Calu3 (cell line): ENCODE data around the gene RAB15. TPM values are rescaled to one million over a fixed set of nuclear protein-coding genes. Genes with fewer than 3 reads are reported as not detected.

Experiments used
- BruUV-seq: library from RNA; stranded (reverse); fragments of 400-500 nt; replicated peaks from 2 replicates; lab custom pipeline; 2021; lab: Mats Ljungman, UMichigan
- CTCF ChIA-PET: fragments of 300-600 bp; sonication (Branson Sonifier 250); formaldehyde crosslinking; loops from one replicate; lab custom pipeline; 2022; ENCODE audit warnings: antibody characterized with exemption; lab: Charles Lee
- DNase-seq: peaks from one replicate; pipeline ENCODE4 v3.0.0; 2022
- H3K27ac Mint-ChIP-seq: one replicate; pipeline ENCODE4 v1.8.0; 2022; ENCODE audit warnings: mixed read lengths; ENCODE audit not compliant: unreplicated experiment
- H3K27me3 Mint-ChIP-seq: one replicate; pipeline ENCODE4 v1.8.0; 2022; ENCODE audit warnings: mixed read lengths; ENCODE audit not compliant: unreplicated experiment
- H3K36me3 Mint-ChIP-seq: one replicate; pipeline ENCODE4 v1.8.0; 2022; ENCODE audit warnings: mild to moderate bottlenecking, moderate library complexity, mixed read lengths; ENCODE audit not compliant: insufficient read depth, unreplicated experiment
- H3K4me1 Mint-ChIP-seq: one replicate; pipeline ENCODE4 v1.8.0; 2022; ENCODE audit warnings: mild to moderate bottlenecking, low read depth, mixed read lengths; ENCODE audit not compliant: unreplicated experiment
- H3K4me3 Mint-ChIP-seq: one replicate; pipeline ENCODE4 v1.8.0; 2022; ENCODE audit warnings: mild to moderate bottlenecking, low read depth, moderate library complexity, mixed read lengths; ENCODE audit not compliant: unreplicated experiment
- H3K9me3 Mint-ChIP-seq: one replicate; pipeline ENCODE4 v1.8.0; 2022; ENCODE audit warnings: low read depth, mixed read lengths; ENCODE audit not compliant: unreplicated experiment
- CTCF ChIP-seq: fragments of 200-600 bp; IDR thresholded peaks from one replicate; pipeline ENCODE4 v1.8.0; 2022; ENCODE audit warnings: antibody characterized with exemption; ENCODE audit not compliant: unreplicated experiment
- intact Hi-C: fragments of 100-400 bp; cut with micrococcal nuclease; formaldehyde crosslinking; loops from one replicate; pipeline ENCODE4 v1.10.0; 2022; ENCODE audit not compliant: unreplicated experiment
- total RNA-seq: library from RNA; stranded (reverse); gene quantifications from 2 replicates; pipeline ENCODE4 v1.2.3, GENCODE V29; 2022

RAB15 gene
- total RNA-seq, 1 experiment from 2014 or later: 22.8 TPM

GRCh38 chr14:64955297-64955696 is 16.8 kb downstream of the RAB15 start:
- no peak for TF ChIP-seq CTCF
- no peaks in the 10 kb centered on the region for H3K36me3 Mint-ChIP-seq
- peaks cover 5% of the 10 kb centered on the region for H3K4me1 Mint-ChIP-seq
- no peak overlapping the region for H3K4me3 Mint-ChIP-seq
- DNase-seq: no peak
- CTCF ChIA-PET: no interaction called here
- no peak overlapping the region for H3K27ac Mint-ChIP-seq
- intact Hi-C loops: no loop called here
- H3K9me3 Mint-ChIP-seq: no peaks in the 10 kb centered on the region
- H3K27me3 Mint-ChIP-seq: no peaks in the 10 kb centered on the region
- no TSS peak for BruUV-seq

- no peak for TF ChIP-seq CTCF
- no peak overlapping the region for H3K27ac Mint-ChIP-seq
- BruUV-seq: no TSS peak
- H3K27me3 Mint-ChIP-seq: no peaks in the 10 kb centered on the region
- no peak for DNase-seq
- intact Hi-C loops: no loop called here
- no peaks in the 10 kb centered on the region for H3K9me3 Mint-ChIP-seq
- no peaks in the 10 kb centered on the region for H3K36me3 Mint-ChIP-seq
- H3K4me1 Mint-ChIP-seq: no peaks in the 10 kb centered on the region
- CTCF ChIA-PET: no interaction called here
- no peak overlapping the region for H3K4me3 Mint-ChIP-seq
Measured at GRCh38 chr14:64954491-64955240, 17.5 kb downstream of the RAB15 start.

GRCh38 chr14:64953661-64954060 is 18.5 kb downstream of the RAB15 start:
- Mint-ChIP-seq H3K36me3 (no peaks in the 10 kb centered on the region), H3K27me3 (no peaks in the 10 kb centered on the region), H3K4me3 (no peak overlapping the region), H3K27ac (no peak overlapping the region), H3K9me3 (no peaks in the 10 kb centered on the region), H3K4me1 (no peaks in the 10 kb centered on the region)
- no TSS peak for BruUV-seq
- CTCF ChIA-PET: no interaction called here
- no peak for TF ChIP-seq CTCF
- no peak for DNase-seq
- intact Hi-C loops: no loop called here

GRCh38 chr14:64953310-64953654 is 18.9 kb downstream of the RAB15 start:
- Mint-ChIP-seq H3K27me3 (no peaks in the 10 kb centered on the region), H3K4me3 (no peak overlapping the region), H3K9me3 (no peaks in the 10 kb centered on the region), H3K36me3 (no peaks in the 10 kb centered on the region), H3K27ac (no peak overlapping the region), H3K4me1 (no peaks in the 10 kb centered on the region)
- no peak for DNase-seq
- intact Hi-C loops: no loop called here
- no TSS peak for BruUV-seq
- CTCF ChIA-PET: interaction anchor here (1.0 kb wide), 1 partner anchor 53 kb away, joined by 3 read pairs; no protein-coding TSS in a partner anchor
- no peak for TF ChIP-seq CTCF
